DND-41 (cell line): Measurements from ENCODE around the gene PNMT.

ENCODE experiments used
- ATAC-seq: fragments of 200-7000 bp; cut with Tn5 transposase; 3 replicates; pipeline ENCODE4 v1.9.1; 2021; ENCODE audit warnings: low read depth; ENCODE audit not compliant: insufficient read depth
- DNase-seq: peaks from one replicate; pipeline ENCODE4 v3.0.0-alpha.2; 2020
- H2AFZ ChIP-seq: 2 replicates; pipeline ENCODE4 v1.6.0; 2012; ENCODE audit warnings: low read depth, low read length
- H3K27ac ChIP-seq: 2 replicates; pipeline ENCODE4 v1.5.1; 2012; ENCODE audit warnings: low read length, inconsistent platforms
- H3K27me3 ChIP-seq: fragments of 200-600 bp; sonication (generic); 2 replicates; pipeline ENCODE4 v1.6.0; 2012; ENCODE audit warnings: low read length, mild to moderate bottlenecking, inconsistent platforms; ENCODE audit not compliant: insufficient read depth, poor library complexity
- H3K36me3 ChIP-seq: 2 replicates; pipeline ENCODE4 v1.5.1; 2012; ENCODE audit warnings: low read length, inconsistent platforms; ENCODE audit not compliant: insufficient read depth
- H3K4me1 ChIP-seq: 2 replicates; pipeline ENCODE4 v1.5.1; 2012; ENCODE audit warnings: mild to moderate bottlenecking, low read length; ENCODE audit not compliant: insufficient read depth
- H3K4me2 ChIP-seq: 2 replicates; pipeline ENCODE4 v1.6.0; 2012; ENCODE audit warnings: mild to moderate bottlenecking, moderate library complexity, low read length, inconsistent platforms; ENCODE audit not compliant: insufficient read depth
- H3K4me3 ChIP-seq, 2 experiments: fragments of 200-600 bp in 1 of 2; shearing (Covaris generic) in 1 of 2; 2 replicates each; pipeline ENCODE4 v1.5.1; 2012 to 2016; ENCODE audit warnings: inconsistent platforms in 2 of 2, low read length in 2 of 2, mild to moderate bottlenecking in 2 of 2, low read depth in 1 of 2, moderate library complexity in 1 of 2
- H3K79me2 ChIP-seq: 2 replicates; pipeline ENCODE4 v1.6.0; 2012; ENCODE audit warnings: low read length, inconsistent platforms; ENCODE audit not compliant: insufficient read depth
- H3K9ac ChIP-seq: 2 replicates; pipeline ENCODE4 v1.6.0; 2012; ENCODE audit warnings: low read depth, mild to moderate bottlenecking, inconsistent platforms, low read length, moderate library complexity
- H3K9me3 ChIP-seq: 2 replicates; pipeline ENCODE4 v1.5.1; 2012; ENCODE audit warnings: low read length, moderate library complexity, mild to moderate bottlenecking, inconsistent platforms; ENCODE audit not compliant: insufficient read depth, severe bottlenecking
- H4K20me1 ChIP-seq: 2 replicates; pipeline ENCODE4 v1.6.0; 2012; ENCODE audit warnings: low read length; ENCODE audit not compliant: insufficient read depth
- EZH2 ChIP-seq: IDR thresholded peaks from 3 replicates; pipeline ENCODE4 v1.6.1; 2012; ENCODE audit warnings: borderline replicate concordance, low read depth, mild to moderate bottlenecking, moderate library complexity, low read length, inconsistent platforms; ENCODE audit not compliant: severe bottlenecking
- TF ChIP-seq, protein P1 (sequence below): IDR thresholded peaks from 2 replicates; pipeline ENCODE4 v1.5.1; 2012; ENCODE audit warnings: borderline replicate concordance, low read length, moderate library complexity, mild to moderate bottlenecking; ENCODE audit not compliant: poor library complexity, severe bottlenecking; ENCODE audit errors: extremely low read depth

The PNMT gene

GRCh38 chr17:39678340-39679116 is 10.3 kb downstream of the PNMT start:
- Histone ChIP-seq H3K9me3 (no peaks in the 10 kb centered on the region), H3K9ac (no peak overlapping the region), H3K27ac (no peak overlapping the region), H3K4me2 (no peak overlapping the region), H3K4me1 (peaks cover 10% of the 10 kb centered on the region), H3K79me2 (no peaks in the 10 kb centered on the region), H2AFZ (no peak overlapping the region), H3K27me3 (no peaks in the 10 kb centered on the region), H4K20me1 (no peaks in the 10 kb centered on the region), H3K36me3 (peaks cover 11% of the 10 kb centered on the region; the same call in 1 of the 2 replicates), H3K4me3 (no peak overlapping the region)
- TF ChIP-seq, protein P1, sequence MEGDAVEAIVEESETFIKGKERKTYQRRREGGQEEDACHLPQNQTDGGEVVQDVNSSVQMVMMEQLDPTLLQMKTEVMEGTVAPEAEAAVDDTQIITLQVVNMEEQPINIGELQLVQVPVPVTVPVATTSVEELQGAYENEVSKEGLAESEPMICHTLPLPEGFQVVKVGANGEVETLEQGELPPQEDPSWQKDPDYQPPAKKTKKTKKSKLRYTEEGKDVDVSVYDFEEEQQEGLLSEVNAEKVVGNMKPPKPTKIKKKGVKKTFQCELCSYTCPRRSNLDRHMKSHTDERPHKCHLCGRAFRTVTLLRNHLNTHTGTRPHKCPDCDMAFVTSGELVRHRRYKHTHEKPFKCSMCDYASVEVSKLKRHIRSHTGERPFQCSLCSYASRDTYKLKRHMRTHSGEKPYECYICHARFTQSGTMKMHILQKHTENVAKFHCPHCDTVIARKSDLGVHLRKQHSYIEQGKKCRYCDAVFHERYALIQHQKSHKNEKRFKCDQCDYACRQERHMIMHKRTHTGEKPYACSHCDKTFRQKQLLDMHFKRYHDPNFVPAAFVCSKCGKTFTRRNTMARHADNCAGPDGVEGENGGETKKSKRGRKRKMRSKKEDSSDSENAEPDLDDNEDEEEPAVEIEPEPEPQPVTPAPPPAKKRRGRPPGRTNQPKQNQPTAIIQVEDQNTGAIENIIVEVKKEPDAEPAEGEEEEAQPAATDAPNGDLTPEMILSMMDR, result no peak
- no peak for TF ChIP-seq EZH2
- ATAC-seq (no peak), DNase-seq (no peak)

- no peaks in the 10 kb centered on the region for H4K20me1 ChIP-seq
- no peaks in the 10 kb centered on the region for H3K27me3 ChIP-seq
- DNase-seq, result peak; percentile 64
- peaks cover 12% of the 10 kb centered on the region; the same call in 1 of the 2 replicates for H3K36me3 ChIP-seq
- no peak for TF ChIP-seq EZH2
- TF ChIP-seq, protein P1, result no peak
- no peaks in the 10 kb centered on the region for H3K9me3 ChIP-seq
- ATAC-seq, result peak; percentile 95
- peak overlapping the region; percentile 54; the same call in 1 of the 2 replicates for H2AFZ ChIP-seq
- H3K79me2 ChIP-seq, result no peaks in the 10 kb centered on the region
- H3K4me2 ChIP-seq, result no peak overlapping the region; the same call in 1 of the 2 replicates
- no peak overlapping the region for H3K4me3 ChIP-seq
- H3K9ac ChIP-seq, result 0 out of 2 replicates have a peak overlapping the region, but pooled peaks have one; percentile 10
- peaks cover 10% of the 10 kb centered on the region for H3K4me1 ChIP-seq
- H3K27ac ChIP-seq, result peak overlapping the region; percentile 61
Observed at GRCh38 chr17:39679521-39680192, 11.4 kb downstream of the PNMT start.

DNA sequence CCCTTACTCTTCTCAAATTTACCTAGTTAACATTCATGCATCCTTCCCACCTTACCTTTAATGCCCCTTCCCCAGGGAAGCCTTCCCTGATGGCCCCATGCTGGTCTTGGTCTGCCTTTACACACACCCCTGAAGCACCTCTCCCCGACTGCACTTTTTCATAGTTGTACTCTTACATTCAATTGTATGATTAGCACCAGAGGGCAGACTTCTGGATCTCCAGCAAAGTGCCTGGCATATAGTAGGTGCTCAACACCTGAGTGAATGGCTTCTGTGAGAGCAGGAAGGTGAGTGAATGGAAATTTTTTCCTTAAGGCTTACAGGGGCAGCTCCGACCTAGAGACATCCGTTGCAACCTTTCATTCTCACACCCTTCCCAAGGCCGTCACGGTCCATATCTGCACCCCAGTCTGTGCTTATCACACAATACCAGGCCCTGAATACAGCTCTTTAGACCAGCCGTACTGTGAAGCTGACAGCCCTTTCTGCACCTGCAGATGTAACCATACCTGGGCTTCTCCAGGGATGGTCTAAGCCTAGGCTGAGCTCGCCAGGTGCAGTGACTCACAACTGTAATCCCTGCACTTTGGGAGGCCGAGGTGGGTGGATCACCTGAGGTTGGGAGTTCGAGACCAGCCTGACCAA is 15.2 kb downstream of the PNMT start:
- DNase-seq (no peak), ATAC-seq (no peak)
- Histone ChIP-seq H3K27ac (no peak overlapping the region), H3K79me2 (no peaks in the 10 kb centered on the region), H3K4me2 (no peak overlapping the region), H4K20me1 (no peaks in the 10 kb centered on the region), H3K4me1 (peaks cover 24% of the 10 kb centered on the region), H3K9me3 (no peaks in the 10 kb centered on the region), H3K4me3 (no peak overlapping the region), H3K9ac (no peak overlapping the region), H3K36me3 (peaks cover 6% of the 10 kb centered on the region; the same call in 1 of the 2 replicates), H3K27me3 (no peaks in the 10 kb centered on the region), H2AFZ (no peak overlapping the region)
- TF ChIP-seq, protein P1, result no peak
